Measurements from ENCODE around the gene PRICKLE1. TPM values are rescaled to one million over a fixed set of nuclear protein-coding genes. Genes with fewer than 3 reads are reported as not detected.

PRICKLE1 gene
- total and polyA plus RNA-seq, 2 donors (not counting 1 experiment from before 2014, with no cell fraction given), result 6.3 to 21.6 TPM

DNA sequence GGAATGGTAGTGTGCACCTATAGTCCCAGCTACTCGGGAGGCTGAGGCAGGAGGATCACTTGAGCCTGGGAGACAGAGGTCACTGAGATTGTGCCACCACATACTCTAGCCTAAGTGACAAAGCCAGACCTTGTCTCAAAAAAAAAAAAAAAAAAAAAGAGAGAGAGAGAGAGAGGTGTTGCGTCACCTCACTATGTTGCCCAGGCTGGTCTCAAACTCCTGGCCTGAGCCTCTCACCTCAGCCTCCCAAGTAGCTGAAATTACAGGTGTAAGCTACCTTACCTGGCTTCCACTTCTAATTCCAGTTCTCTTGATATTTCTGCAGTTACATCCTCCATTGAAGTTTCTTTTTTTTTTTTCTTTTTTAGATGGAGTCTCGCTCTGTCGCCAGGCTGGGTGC lies 94.3 kb downstream of the PRICKLE1 start:
- H3K27me3 ChIP-seq (replicated peaks in 1 of 4; ENCODE audit: control extremely low read depth in 1 of 4, control insufficient read depth in 3 of 4, insufficient read depth in 4 of 4, low read length in 3 of 4), result no peaks in the 10 kb centered on the region
- H3K4me3 ChIP-seq (ENCODE audit: control extremely low read depth in 1 of 5, extremely low read depth in 1 of 5, insufficient read depth in 1 of 5, low read depth in 2 of 5, low read length in 4 of 5), result no peak overlapping the region
- no peaks in the 10 kb centered on the region for H3K79me2 ChIP-seq (ENCODE audit: control insufficient read depth, insufficient read depth, low read length)
- H3K4me1 ChIP-seq (ENCODE audit: control insufficient read depth in 2 of 2, insufficient read depth in 2 of 2, low read length in 2 of 2), result no peaks in the 10 kb centered on the region
- DNase-seq, result no peak
- no peak for ATAC-seq (ENCODE audit: low read depth)
- H2AFZ ChIP-seq (ENCODE audit: insufficient read depth, low read depth, low read length, poor library complexity, severe bottlenecking), result no peak overlapping the region
- WGBS (ENCODE audit: insufficient coverage), result no CpG with 5 or more reads among the region's 4 CpGs
- no peak overlapping the region for H3K27ac Mint-ChIP-seq
- H3K9me3 Mint-ChIP-seq (ENCODE audit: insufficient read depth), result no peaks in the 10 kb centered on the region
- POLR2A ChIA-PET, result no interaction called here
- no peak for TF ChIP-seq EZH2 (IDR thresholded peaks at IDR 0.05; ENCODE audit: borderline replicate concordance, insufficient read depth, low read depth, low read length, poor library complexity, severe bottlenecking)
- TF ChIP-seq, protein P1, sequence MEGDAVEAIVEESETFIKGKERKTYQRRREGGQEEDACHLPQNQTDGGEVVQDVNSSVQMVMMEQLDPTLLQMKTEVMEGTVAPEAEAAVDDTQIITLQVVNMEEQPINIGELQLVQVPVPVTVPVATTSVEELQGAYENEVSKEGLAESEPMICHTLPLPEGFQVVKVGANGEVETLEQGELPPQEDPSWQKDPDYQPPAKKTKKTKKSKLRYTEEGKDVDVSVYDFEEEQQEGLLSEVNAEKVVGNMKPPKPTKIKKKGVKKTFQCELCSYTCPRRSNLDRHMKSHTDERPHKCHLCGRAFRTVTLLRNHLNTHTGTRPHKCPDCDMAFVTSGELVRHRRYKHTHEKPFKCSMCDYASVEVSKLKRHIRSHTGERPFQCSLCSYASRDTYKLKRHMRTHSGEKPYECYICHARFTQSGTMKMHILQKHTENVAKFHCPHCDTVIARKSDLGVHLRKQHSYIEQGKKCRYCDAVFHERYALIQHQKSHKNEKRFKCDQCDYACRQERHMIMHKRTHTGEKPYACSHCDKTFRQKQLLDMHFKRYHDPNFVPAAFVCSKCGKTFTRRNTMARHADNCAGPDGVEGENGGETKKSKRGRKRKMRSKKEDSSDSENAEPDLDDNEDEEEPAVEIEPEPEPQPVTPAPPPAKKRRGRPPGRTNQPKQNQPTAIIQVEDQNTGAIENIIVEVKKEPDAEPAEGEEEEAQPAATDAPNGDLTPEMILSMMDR (IDR thresholded peaks at IDR 0.05), result no peak
- intact Hi-C loops (cut with micrococcal nuclease), result no loop called here
- no peaks in the 10 kb centered on the region for H3K9me3 ChIP-seq (ENCODE audit: control extremely low read depth in 1 of 3, control insufficient read depth in 2 of 3, insufficient read depth in 1 of 3, low read length in 2 of 3)
- H3K36me3 ChIP-seq (replicated peaks in 1 of 2; ENCODE audit: control extremely low read depth in 1 of 2, control insufficient read depth in 1 of 2, extremely low read depth in 1 of 2, insufficient read depth in 2 of 2, low read length in 1 of 2), result no peaks in the 10 kb centered on the region
- H3K27me3 Mint-ChIP-seq, result no peaks in the 10 kb centered on the region
- no peak overlapping the region for H3K4me2 ChIP-seq (replicated peaks; ENCODE audit: low read depth, low read length, poor library complexity, severe bottlenecking)
- H3K4me1 Mint-ChIP-seq, result no peaks in the 10 kb centered on the region
- H3K9ac ChIP-seq (ENCODE audit: low read length), result no peak overlapping the region
- H4K20me1 ChIP-seq (ENCODE audit: control insufficient read depth, insufficient read depth, low read length, poor library complexity, severe bottlenecking), result no peaks in the 10 kb centered on the region
- H3K4me3 Mint-ChIP-seq, result no peak overlapping the region
- CTCF ChIA-PET, result interaction anchor here (1.5 to 2.1 kb wide), 2 partner anchors 11 to 13 kb away, joined by 6 to 7 read pairs; no protein-coding TSS in a partner anchor
- H3K27ac ChIP-seq (ENCODE audit: low read length in 2 of 2), result no peak overlapping the region

GRCh38 chr12:42492267-42492666 lies 97.3 kb downstream of the PRICKLE1 start:
- Histone ChIP-seq H3K36me3 (replicated peaks in 1 of 2; ENCODE audit: control extremely low read depth in 1 of 2, control insufficient read depth in 1 of 2, extremely low read depth in 1 of 2, insufficient read depth in 2 of 2, low read length in 1 of 2) (no peaks in the 10 kb centered on the region), H2AFZ (ENCODE audit: insufficient read depth, low read depth, low read length, poor library complexity, severe bottlenecking) (no peak overlapping the region), H3K27me3 (replicated peaks in 1 of 4; ENCODE audit: control extremely low read depth in 1 of 4, control insufficient read depth in 3 of 4, insufficient read depth in 4 of 4, low read length in 3 of 4) (no peaks in the 10 kb centered on the region), H4K20me1 (ENCODE audit: control insufficient read depth, insufficient read depth, low read length, poor library complexity, severe bottlenecking) (no peaks in the 10 kb centered on the region), H3K27ac (ENCODE audit: low read length in 2 of 2) (no peak overlapping the region), H3K4me2 (replicated peaks; ENCODE audit: low read depth, low read length, poor library complexity, severe bottlenecking) (no peak overlapping the region), H3K4me1 (ENCODE audit: control insufficient read depth in 2 of 2, insufficient read depth in 2 of 2, low read length in 2 of 2) (no peaks in the 10 kb centered on the region), H3K9me3 (ENCODE audit: control extremely low read depth in 1 of 3, control insufficient read depth in 2 of 3, insufficient read depth in 1 of 3, low read length in 2 of 3) (no peaks in the 10 kb centered on the region), H3K9ac (ENCODE audit: low read length) (no peak overlapping the region), H3K4me3 (ENCODE audit: control extremely low read depth in 1 of 5, extremely low read depth in 1 of 5, insufficient read depth in 1 of 5, low read depth in 2 of 5, low read length in 4 of 5) (no peak overlapping the region), H3K79me2 (ENCODE audit: control insufficient read depth, insufficient read depth, low read length) (no peaks in the 10 kb centered on the region)
- Mint-ChIP-seq H3K4me1 (no peaks in the 10 kb centered on the region), H3K4me3 (no peak overlapping the region), H3K27ac (no peak overlapping the region), H3K27me3 (no peaks in the 10 kb centered on the region), H3K9me3 (ENCODE audit: insufficient read depth) (no peaks in the 10 kb centered on the region)
- CTCF ChIA-PET, result no interaction called here
- intact Hi-C loops (cut with micrococcal nuclease), result no loop called here
- ATAC-seq (ENCODE audit: low read depth) (no peak), DNase-seq (no peak)
- TF ChIP-seq, protein P1 (IDR thresholded peaks at IDR 0.05), result no peak
- TF ChIP-seq EZH2 (IDR thresholded peaks at IDR 0.05; ENCODE audit: borderline replicate concordance, insufficient read depth, low read depth, low read length, poor library complexity, severe bottlenecking), result no peak
- POLR2A ChIA-PET, result no interaction called here
- WGBS (ENCODE audit: insufficient coverage), result no CpG with 5 or more reads among the region's 1 CpG
